A549 (cell line): ENCODE measurements around the gene ANKRD27.
"Not testable (repeated sequence)": the region's sequence is repeated elsewhere in the genome, so short reads cannot be mapped to it uniquely, and the experiment has no call there.

Source experiments
- CEBPB ChIP-seq, 2 experiments: fragments of >200 bp in 1 of 2; sonication (Bioruptor Twin) in 1 of 2; formaldehyde crosslinking in 1 of 2; IDR thresholded peaks; 2 replicates each; pipeline ENCODE4 v1.6.1; 2012 to 2016
- EP300 ChIP-seq, 2 experiments: fragments of >200 bp; sonication (Bioruptor Twin); formaldehyde crosslinking; IDR thresholded peaks; 2 replicates in 1 of 2; 3 replicates in 1 of 2; pipeline ENCODE4 v1.6.1; 2016 to 2017
- KDM5A ChIP-seq: fragments of 200-600 bp; sonication (generic); IDR thresholded peaks from 2 replicates; pipeline ENCODE4 v1.6.1; 2016; ENCODE audit warnings: antibody characterized with exemption, mild to moderate bottlenecking
- MAFK ChIP-seq: fragments of 450-650 bp; IDR thresholded peaks from 2 replicates; pipeline ENCODE4 v1.6.1; 2014; ENCODE audit not compliant: partially characterized antibody
- POLR2A ChIP-seq: IDR thresholded peaks from 2 replicates; pipeline ENCODE4 v1.6.1; 2012; ENCODE audit warnings: mild to moderate bottlenecking, low read length
- RAD21 ChIP-seq, 2 experiments: fragments of >200 bp in 1 of 2; sonication (Bioruptor Twin) in 1 of 2; formaldehyde crosslinking in 1 of 2; IDR thresholded peaks in 1 of 2; conservative IDR thresholded peaks in 1 of 2; 2 replicates in 1 of 2; 3 replicates in 1 of 2; pipeline ENCODE4 v1.6.1; 2012 to 2018; ENCODE audit warnings: inconsistent platforms in 1 of 2
- ZSCAN20 ChIP-seq: fragments of 250-450 bp; sonication (Bioruptor Pico); IDR thresholded peaks from 2 replicates; pipeline ENCODE4 v1.8.0; 2022; ENCODE audit warnings: mild to moderate bottlenecking, moderate library complexity
- TF ChIP-seq, protein P1 (sequence below): fragments of >200 bp; sonication (Bioruptor Twin); formaldehyde crosslinking; IDR thresholded peaks from 3 replicates; pipeline ENCODE4 v1.5.1; 2016
- TF ChIP-seq, protein P2 (sequence below): fragments of 200-600 bp; sonication (generic); IDR thresholded peaks from 2 replicates; pipeline ENCODE4 v1.6.1; 2016; ENCODE audit warnings: antibody characterized with exemption, mild to moderate bottlenecking, moderate library complexity
- TF ChIP-seq, protein P3 (sequence below): fragments of 450-650 bp; IDR thresholded peaks from 2 replicates; pipeline ENCODE4 v1.6.1; 2014; ENCODE audit warnings: antibody characterized with exemption
- TF ChIP-seq, protein P4 (sequence below): fragments of 250-450 bp; sonication (Bioruptor Pico); IDR thresholded peaks from 2 replicates; pipeline ENCODE4 v1.5.0; 2020; ENCODE audit warnings: low read depth, mild to moderate bottlenecking, moderate library complexity

DNA sequence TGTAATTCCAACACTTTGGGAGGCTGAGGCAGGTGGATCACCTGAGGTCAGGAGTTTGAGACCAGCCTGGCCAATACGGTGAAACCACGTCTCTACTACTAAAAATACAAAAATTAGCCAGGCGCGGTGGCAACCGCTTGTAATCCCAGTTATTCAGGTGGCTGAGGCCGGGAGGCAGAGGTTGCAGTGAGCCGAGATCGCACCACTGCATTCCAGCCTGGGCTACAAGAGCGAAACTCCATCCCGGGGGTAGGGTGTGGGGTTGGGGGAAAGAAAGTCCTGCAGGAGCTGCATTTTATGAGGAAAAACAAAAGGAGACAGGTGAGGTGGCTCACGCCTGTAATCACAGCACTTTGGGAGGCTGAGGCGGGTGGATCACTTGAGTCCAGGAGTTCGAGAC lies 22.6 kb downstream of the ANKRD27 start:
- TF ChIP-seq, protein P1, sequence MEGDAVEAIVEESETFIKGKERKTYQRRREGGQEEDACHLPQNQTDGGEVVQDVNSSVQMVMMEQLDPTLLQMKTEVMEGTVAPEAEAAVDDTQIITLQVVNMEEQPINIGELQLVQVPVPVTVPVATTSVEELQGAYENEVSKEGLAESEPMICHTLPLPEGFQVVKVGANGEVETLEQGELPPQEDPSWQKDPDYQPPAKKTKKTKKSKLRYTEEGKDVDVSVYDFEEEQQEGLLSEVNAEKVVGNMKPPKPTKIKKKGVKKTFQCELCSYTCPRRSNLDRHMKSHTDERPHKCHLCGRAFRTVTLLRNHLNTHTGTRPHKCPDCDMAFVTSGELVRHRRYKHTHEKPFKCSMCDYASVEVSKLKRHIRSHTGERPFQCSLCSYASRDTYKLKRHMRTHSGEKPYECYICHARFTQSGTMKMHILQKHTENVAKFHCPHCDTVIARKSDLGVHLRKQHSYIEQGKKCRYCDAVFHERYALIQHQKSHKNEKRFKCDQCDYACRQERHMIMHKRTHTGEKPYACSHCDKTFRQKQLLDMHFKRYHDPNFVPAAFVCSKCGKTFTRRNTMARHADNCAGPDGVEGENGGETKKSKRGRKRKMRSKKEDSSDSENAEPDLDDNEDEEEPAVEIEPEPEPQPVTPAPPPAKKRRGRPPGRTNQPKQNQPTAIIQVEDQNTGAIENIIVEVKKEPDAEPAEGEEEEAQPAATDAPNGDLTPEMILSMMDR, result not testable (repeated sequence)
- TF ChIP-seq, protein P2, sequence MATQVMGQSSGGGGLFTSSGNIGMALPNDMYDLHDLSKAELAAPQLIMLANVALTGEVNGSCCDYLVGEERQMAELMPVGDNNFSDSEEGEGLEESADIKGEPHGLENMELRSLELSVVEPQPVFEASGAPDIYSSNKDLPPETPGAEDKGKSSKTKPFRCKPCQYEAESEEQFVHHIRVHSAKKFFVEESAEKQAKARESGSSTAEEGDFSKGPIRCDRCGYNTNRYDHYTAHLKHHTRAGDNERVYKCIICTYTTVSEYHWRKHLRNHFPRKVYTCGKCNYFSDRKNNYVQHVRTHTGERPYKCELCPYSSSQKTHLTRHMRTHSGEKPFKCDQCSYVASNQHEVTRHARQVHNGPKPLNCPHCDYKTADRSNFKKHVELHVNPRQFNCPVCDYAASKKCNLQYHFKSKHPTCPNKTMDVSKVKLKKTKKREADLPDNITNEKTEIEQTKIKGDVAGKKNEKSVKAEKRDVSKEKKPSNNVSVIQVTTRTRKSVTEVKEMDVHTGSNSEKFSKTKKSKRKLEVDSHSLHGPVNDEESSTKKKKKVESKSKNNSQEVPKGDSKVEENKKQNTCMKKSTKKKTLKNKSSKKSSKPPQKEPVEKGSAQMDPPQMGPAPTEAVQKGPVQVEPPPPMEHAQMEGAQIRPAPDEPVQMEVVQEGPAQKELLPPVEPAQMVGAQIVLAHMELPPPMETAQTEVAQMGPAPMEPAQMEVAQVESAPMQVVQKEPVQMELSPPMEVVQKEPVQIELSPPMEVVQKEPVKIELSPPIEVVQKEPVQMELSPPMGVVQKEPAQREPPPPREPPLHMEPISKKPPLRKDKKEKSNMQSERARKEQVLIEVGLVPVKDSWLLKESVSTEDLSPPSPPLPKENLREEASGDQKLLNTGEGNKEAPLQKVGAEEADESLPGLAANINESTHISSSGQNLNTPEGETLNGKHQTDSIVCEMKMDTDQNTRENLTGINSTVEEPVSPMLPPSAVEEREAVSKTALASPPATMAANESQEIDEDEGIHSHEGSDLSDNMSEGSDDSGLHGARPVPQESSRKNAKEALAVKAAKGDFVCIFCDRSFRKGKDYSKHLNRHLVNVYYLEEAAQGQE, result not testable (repeated sequence)
- TF ChIP-seq POLR2A; ZSCAN20 (CRISPR knock-in tag); RAD21 (conservative IDR thresholded peaks at IDR 0.05 in 1 of 2, IDR thresholded peaks at IDR 0.05 in 1 of 2); MAFK; EP300 (IDR thresholded peaks at IDR 0.05); CEBPB (IDR thresholded peaks at IDR 0.05); KDM5A: not testable (repeated sequence)
- TF ChIP-seq, protein P3, sequence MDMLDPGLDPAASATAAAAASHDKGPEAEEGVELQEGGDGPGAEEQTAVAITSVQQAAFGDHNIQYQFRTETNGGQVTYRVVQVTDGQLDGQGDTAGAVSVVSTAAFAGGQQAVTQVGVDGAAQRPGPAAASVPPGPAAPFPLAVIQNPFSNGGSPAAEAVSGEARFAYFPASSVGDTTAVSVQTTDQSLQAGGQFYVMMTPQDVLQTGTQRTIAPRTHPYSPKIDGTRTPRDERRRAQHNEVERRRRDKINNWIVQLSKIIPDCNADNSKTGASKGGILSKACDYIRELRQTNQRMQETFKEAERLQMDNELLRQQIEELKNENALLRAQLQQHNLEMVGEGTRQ, result not testable (repeated sequence)
- TF ChIP-seq, protein P4, sequence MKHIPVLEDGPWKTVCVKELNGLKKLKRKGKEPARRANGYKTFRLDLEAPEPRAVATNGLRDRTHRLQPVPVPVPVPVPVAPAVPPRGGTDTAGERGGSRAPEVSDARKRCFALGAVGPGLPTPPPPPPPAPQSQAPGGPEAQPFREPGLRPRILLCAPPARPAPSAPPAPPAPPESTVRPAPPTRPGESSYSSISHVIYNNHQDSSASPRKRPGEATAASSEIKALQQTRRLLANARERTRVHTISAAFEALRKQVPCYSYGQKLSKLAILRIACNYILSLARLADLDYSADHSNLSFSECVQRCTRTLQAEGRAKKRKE (CRISPR knock-in tag), result not testable (repeated sequence)
